ENCODE results near the gene CD3E.

DNA sequence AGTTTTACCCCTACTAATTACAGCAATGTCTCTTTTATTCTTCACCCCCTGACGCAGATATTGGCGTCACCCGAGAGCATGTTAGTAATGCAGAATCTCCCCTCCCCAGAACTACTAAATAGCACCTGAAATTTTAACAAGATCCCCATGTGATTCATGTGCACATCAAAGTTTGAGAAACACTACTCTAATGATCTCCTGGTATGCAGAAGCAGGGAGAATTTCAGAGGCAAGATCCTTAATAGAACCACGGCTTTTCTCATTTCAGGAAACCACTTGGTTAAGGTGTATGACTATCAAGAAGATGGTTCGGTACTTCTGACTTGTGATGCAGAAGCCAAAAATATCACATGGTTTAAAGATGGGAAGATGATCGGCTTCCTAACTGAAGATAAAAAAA lies 44.9 kb downstream of the CD3E start:
- TF ChIP-seq, protein P1, sequence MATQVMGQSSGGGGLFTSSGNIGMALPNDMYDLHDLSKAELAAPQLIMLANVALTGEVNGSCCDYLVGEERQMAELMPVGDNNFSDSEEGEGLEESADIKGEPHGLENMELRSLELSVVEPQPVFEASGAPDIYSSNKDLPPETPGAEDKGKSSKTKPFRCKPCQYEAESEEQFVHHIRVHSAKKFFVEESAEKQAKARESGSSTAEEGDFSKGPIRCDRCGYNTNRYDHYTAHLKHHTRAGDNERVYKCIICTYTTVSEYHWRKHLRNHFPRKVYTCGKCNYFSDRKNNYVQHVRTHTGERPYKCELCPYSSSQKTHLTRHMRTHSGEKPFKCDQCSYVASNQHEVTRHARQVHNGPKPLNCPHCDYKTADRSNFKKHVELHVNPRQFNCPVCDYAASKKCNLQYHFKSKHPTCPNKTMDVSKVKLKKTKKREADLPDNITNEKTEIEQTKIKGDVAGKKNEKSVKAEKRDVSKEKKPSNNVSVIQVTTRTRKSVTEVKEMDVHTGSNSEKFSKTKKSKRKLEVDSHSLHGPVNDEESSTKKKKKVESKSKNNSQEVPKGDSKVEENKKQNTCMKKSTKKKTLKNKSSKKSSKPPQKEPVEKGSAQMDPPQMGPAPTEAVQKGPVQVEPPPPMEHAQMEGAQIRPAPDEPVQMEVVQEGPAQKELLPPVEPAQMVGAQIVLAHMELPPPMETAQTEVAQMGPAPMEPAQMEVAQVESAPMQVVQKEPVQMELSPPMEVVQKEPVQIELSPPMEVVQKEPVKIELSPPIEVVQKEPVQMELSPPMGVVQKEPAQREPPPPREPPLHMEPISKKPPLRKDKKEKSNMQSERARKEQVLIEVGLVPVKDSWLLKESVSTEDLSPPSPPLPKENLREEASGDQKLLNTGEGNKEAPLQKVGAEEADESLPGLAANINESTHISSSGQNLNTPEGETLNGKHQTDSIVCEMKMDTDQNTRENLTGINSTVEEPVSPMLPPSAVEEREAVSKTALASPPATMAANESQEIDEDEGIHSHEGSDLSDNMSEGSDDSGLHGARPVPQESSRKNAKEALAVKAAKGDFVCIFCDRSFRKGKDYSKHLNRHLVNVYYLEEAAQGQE (IDR thresholded peaks at IDR 0.05; ENCODE audit: insufficient read depth in 1 of 2, low read depth in 2 of 2, low read length in 1 of 2): no peak
- TF ChIP-seq, protein P2, sequence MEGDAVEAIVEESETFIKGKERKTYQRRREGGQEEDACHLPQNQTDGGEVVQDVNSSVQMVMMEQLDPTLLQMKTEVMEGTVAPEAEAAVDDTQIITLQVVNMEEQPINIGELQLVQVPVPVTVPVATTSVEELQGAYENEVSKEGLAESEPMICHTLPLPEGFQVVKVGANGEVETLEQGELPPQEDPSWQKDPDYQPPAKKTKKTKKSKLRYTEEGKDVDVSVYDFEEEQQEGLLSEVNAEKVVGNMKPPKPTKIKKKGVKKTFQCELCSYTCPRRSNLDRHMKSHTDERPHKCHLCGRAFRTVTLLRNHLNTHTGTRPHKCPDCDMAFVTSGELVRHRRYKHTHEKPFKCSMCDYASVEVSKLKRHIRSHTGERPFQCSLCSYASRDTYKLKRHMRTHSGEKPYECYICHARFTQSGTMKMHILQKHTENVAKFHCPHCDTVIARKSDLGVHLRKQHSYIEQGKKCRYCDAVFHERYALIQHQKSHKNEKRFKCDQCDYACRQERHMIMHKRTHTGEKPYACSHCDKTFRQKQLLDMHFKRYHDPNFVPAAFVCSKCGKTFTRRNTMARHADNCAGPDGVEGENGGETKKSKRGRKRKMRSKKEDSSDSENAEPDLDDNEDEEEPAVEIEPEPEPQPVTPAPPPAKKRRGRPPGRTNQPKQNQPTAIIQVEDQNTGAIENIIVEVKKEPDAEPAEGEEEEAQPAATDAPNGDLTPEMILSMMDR (IDR thresholded peaks at IDR 0.05): no peak
- no peak for TF ChIP-seq TCF7L2 (IDR thresholded peaks at IDR 0.05; ENCODE audit: low read depth, low read length)
- TF ChIP-seq POLR2AphosphoS5 (IDR thresholded peaks at IDR 0.05; ENCODE audit: low read depth, low read length): no peak

Measured in Panc1 (cell line).